ENCODE data around the gene PRMT3.
A peak's percentile ranks its signal among the peaks of the same experiment; 100 is the strongest.
"Not testable (repeated sequence)": the region's sequence is repeated elsewhere in the genome, so short reads cannot be mapped to it uniquely, and the experiment has no call there.

PRMT3 gene

DNA sequence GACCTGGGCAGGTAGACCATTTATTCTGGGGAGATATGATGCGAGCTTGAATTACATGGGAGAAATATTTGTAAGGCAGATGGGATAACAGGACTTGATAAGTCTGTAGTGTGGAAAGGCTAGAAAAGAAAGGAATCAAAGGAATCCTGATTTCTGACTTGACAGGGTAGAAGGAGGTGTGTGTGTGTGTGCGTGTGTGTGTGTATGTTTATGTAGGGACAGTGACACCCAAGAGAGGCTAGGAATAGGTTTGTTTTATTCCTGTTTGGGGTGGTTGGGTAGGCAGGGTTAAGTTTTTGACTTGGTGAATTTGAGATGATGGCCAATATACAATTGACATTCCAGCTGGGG, 24.4 kb upstream of the PRMT3 start:
- Histone ChIP-seq H3K4me3 (ENCODE audit: insufficient read depth, low read depth, low read length) (peak overlapping the region; percentile 57), H3K4me1 (ENCODE audit: control insufficient read depth, insufficient read depth, low read length) (no peaks in the 10 kb centered on the region), H3K27ac (ENCODE audit: insufficient read depth, low read depth, low read length, poor library complexity, severe bottlenecking) (no peak overlapping the region), H3K9me3 (ENCODE audit: control insufficient read depth, low read length) (no peaks in the 10 kb centered on the region), H3K27me3 (ENCODE audit: control insufficient read depth, insufficient read depth, low read length, poor library complexity, severe bottlenecking) (peaks cover 34% of the 10 kb centered on the region), H3K36me3 (ENCODE audit: control insufficient read depth, insufficient read depth, low read length) (no peaks in the 10 kb centered on the region)
- 91 to 98% methylated on average over 2 of the region's 2 CpGs for WGBS, 2 experiments

DNA sequence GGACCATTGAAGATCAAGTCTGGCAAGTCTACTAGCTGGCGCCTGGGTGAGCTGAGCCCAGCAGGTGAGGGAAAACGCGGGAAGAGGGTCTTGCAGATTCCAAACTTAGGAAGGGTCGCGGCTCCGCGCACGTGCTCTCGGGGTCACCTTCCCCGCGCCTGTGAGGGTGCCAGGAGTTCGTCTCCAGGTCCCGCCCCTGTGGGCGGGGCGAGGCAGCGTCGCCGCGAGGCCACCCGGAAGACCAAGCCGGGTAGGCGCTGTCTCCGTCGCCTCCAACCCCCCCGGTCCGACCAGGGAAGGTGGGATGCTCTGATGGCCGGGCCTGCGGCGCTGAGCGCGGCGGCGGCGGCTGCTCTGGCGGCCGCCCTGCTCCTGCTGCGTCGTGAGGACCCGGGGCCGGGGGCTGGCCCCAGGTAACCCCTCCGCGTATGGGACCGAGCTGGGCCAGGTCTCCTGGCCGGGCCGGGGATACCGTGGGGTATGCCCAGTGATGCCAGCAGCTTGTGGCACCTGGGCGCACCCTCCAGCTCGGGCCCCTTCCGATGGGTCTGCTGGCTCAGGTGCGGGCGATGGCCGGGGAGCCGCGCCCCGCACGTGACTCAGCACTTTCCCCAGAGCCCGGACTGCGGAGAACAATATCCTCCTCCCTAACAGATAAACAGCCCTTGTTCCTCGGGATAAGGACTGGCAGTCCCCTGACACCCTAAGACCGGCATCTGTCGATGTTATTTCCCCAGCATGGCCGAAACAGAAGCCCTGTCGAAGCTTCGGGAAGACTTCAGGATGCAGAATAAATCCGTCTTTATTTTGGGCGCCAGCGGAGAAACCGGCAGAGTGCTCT, 23.8 kb upstream of the PRMT3 start, which contains the start of gene HTATIP2:
Gene HTATIP2, plus strand, starts transcription at position 215 of the 841 bp plus-strand sequence. Its CDS starts 524 bp downstream, at position 739.
- H3K36me3 ChIP-seq (ENCODE audit: control insufficient read depth, insufficient read depth, low read length), result no peaks in the 10 kb centered on the region
- no peaks in the 10 kb centered on the region for H3K4me1 ChIP-seq (ENCODE audit: control insufficient read depth, insufficient read depth, low read length)
- H3K4me3 ChIP-seq (ENCODE audit: insufficient read depth, low read depth, low read length), result peak within 1 kb of the TSS; percentile 57
- H3K27ac ChIP-seq (ENCODE audit: insufficient read depth, low read depth, low read length, poor library complexity, severe bottlenecking), result no peak within 1 kb of the TSS
- peaks cover 34% of the 10 kb centered on the region for H3K27me3 ChIP-seq (ENCODE audit: control insufficient read depth, insufficient read depth, low read length, poor library complexity, severe bottlenecking)
- no peaks in the 10 kb centered on the region for H3K9me3 ChIP-seq (ENCODE audit: control insufficient read depth, low read length)
- WGBS, 2 experiments, result 5 to 7% methylated on average over 68 of the region's 68 CpGs

DNA sequence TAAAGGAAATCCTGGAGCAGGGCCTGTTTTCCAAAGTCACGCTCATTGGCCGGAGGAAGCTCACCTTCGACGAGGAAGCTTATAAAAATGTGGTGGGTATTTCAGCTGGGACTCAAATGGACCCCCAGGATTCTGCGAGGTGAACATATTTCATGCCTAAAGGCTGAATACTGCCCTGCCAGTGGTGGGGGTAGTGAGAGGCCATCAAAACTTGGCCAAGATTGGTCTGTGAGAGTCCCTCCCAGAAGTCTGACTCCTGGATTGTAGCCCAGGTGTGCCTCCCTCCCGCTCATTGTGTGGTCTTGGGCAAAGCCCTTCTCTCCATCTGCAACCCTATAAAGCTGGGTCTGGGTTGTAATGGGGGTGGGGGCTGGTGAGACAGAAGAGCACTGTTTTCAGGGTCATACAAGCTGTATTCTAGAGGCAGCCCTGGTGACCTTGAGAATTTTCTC, 23.1 kb upstream of the PRMT3 start:
- H3K27ac ChIP-seq (ENCODE audit: insufficient read depth, low read depth, low read length, poor library complexity, severe bottlenecking), result no peak overlapping the region
- no peaks in the 10 kb centered on the region for H3K9me3 ChIP-seq (ENCODE audit: control insufficient read depth, low read length)
- peak overlapping the region; percentile 57 for H3K4me3 ChIP-seq (ENCODE audit: insufficient read depth, low read depth, low read length)
- H3K4me1 ChIP-seq (ENCODE audit: control insufficient read depth, insufficient read depth, low read length), result no peaks in the 10 kb centered on the region
- 68 to 70% methylated on average over 6 of the region's 6 CpGs for WGBS, 2 experiments
- peaks cover 34% of the 10 kb centered on the region for H3K27me3 ChIP-seq (ENCODE audit: control insufficient read depth, insufficient read depth, low read length, poor library complexity, severe bottlenecking)
- H3K36me3 ChIP-seq (ENCODE audit: control insufficient read depth, insufficient read depth, low read length), result no peaks in the 10 kb centered on the region

DNA sequence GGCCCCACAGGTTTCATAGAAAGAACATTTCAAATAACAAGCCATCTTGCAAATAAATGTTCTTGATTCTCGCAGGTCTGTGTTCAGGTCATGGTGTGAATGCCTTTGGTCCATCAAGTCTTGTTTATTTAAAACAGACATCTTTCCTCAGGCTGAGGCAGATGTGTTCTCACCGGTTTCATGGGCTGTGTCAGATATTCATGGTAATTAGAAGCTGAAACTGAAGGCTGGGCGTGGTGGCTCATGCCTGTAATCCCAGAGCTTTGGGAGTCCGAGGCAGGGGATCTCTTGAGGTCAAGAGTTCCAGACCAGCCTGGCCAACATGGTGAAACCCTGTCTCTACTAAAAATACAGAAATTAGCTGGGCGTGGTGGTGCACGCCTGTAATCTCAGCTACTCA, 22.1 kb upstream of the PRMT3 start:
- H3K4me1 ChIP-seq (ENCODE audit: control insufficient read depth, insufficient read depth, low read length); H3K9me3 ChIP-seq (ENCODE audit: control insufficient read depth, low read length); H3K4me3 ChIP-seq (ENCODE audit: insufficient read depth, low read depth, low read length); H3K27ac ChIP-seq (ENCODE audit: insufficient read depth, low read depth, low read length, poor library complexity, severe bottlenecking); H3K36me3 ChIP-seq (ENCODE audit: control insufficient read depth, insufficient read depth, low read length): not testable (repeated sequence)
- 93 to 94% methylated on average over 6 of the region's 6 CpGs for WGBS, 2 experiments
- H3K27me3 ChIP-seq (ENCODE audit: control insufficient read depth, insufficient read depth, low read length, poor library complexity, severe bottlenecking), result peaks cover 34% of the 10 kb centered on the region

DNA sequence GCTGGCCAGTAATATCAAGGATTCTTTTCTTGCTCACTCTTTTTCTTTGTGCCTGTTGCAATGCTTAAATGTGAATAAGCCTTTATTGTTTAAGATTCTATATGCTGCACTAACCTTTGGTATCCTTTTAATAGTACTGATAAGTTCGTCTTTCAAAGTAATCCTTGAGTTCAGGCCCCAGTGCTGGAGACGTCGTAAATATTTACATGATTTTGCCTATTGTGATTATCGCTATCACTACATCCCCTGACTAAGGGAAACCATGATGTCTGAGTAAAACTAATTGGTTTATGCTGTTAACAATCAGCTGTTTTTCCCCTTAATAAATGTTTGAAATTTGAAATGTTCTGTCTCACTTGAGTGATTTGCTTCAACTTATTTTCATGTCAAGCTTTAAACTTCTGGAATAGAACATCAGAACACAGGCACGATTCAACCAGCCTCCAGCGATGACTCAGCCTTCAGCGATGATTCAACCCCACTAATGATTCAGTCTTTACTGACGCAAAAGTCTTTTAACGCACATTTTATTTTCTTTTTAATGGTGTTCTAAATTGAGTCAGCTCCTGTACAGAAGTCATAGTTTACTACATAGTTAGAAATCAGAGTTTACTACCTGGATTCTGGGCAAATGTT, 20.1 kb upstream of the PRMT3 start:
- peaks cover 25% of the 10 kb centered on the region for H3K27me3 ChIP-seq (ENCODE audit: control insufficient read depth, insufficient read depth, low read length, poor library complexity, severe bottlenecking)
- H3K9me3 ChIP-seq (ENCODE audit: control insufficient read depth, low read length), result no peaks in the 10 kb centered on the region
- no peaks in the 10 kb centered on the region for H3K4me1 ChIP-seq (ENCODE audit: control insufficient read depth, insufficient read depth, low read length)
- H3K36me3 ChIP-seq (ENCODE audit: control insufficient read depth, insufficient read depth, low read length), result no peaks in the 10 kb centered on the region
- H3K27ac ChIP-seq (ENCODE audit: insufficient read depth, low read depth, low read length, poor library complexity, severe bottlenecking), result no peak overlapping the region
- 86 to 91% methylated on average over 8 to 9 of the region's 9 CpGs for WGBS, 2 experiments
- no peak overlapping the region for H3K4me3 ChIP-seq (ENCODE audit: insufficient read depth, low read depth, low read length)

DNA sequence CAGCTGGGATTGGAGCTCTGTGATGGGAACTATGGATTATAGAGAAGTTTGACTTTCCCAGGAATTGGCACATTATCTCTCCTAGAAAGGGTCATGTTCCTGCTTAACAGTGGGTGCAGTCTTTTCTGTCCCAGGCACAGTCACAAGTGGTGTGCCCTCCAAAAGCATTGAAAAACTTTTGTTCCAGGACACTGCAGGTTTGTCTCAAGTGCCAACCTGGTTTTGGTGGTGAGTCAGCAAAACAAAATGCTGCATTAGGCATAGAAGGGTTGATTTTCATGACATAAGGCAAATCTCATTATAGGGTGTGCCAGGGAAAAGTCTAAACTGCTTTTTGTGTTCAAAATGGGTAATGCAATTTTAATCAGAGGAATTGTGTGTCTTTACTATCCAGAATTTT, 19.1 kb upstream of the PRMT3 start:
- Histone ChIP-seq H3K9me3 (ENCODE audit: control insufficient read depth, low read length) (no peaks in the 10 kb centered on the region), H3K4me3 (ENCODE audit: insufficient read depth, low read depth, low read length) (no peak overlapping the region), H3K27ac (ENCODE audit: insufficient read depth, low read depth, low read length, poor library complexity, severe bottlenecking) (no peak overlapping the region), H3K27me3 (ENCODE audit: control insufficient read depth, insufficient read depth, low read length, poor library complexity, severe bottlenecking) (peaks cover 15% of the 10 kb centered on the region), H3K36me3 (ENCODE audit: control insufficient read depth, insufficient read depth, low read length) (no peaks in the 10 kb centered on the region), H3K4me1 (ENCODE audit: control insufficient read depth, insufficient read depth, low read length) (no peaks in the 10 kb centered on the region)

DNA sequence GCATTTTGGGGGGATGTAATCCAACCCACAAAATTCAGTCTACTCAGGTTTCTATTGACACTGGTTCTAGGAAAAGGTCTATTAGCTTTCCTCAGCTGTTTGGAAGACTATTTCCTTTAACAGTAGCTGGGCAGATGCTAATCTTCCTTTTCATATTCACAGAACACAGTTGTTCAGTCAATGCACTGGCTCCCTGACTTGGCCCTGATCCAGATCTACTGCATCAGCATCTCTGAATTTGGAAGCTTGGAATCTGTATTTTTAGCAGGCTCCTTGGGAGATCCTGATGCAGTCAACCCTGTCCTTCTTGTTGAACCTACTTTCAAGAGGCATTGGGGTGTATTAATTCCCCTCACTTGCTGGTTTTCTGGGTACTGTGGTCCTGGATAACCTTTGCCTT, 17.7 kb upstream of the PRMT3 start:
- Histone ChIP-seq H3K27ac (ENCODE audit: insufficient read depth, low read depth, low read length, poor library complexity, severe bottlenecking) (no peak overlapping the region), H3K27me3 (ENCODE audit: control insufficient read depth, insufficient read depth, low read length, poor library complexity, severe bottlenecking) (peaks cover 2% of the 10 kb centered on the region), H3K9me3 (ENCODE audit: control insufficient read depth, low read length) (no peaks in the 10 kb centered on the region), H3K4me1 (ENCODE audit: control insufficient read depth, insufficient read depth, low read length) (no peaks in the 10 kb centered on the region), H3K4me3 (ENCODE audit: insufficient read depth, low read depth, low read length) (no peak overlapping the region), H3K36me3 (ENCODE audit: control insufficient read depth, insufficient read depth, low read length) (no peaks in the 10 kb centered on the region)

DNA sequence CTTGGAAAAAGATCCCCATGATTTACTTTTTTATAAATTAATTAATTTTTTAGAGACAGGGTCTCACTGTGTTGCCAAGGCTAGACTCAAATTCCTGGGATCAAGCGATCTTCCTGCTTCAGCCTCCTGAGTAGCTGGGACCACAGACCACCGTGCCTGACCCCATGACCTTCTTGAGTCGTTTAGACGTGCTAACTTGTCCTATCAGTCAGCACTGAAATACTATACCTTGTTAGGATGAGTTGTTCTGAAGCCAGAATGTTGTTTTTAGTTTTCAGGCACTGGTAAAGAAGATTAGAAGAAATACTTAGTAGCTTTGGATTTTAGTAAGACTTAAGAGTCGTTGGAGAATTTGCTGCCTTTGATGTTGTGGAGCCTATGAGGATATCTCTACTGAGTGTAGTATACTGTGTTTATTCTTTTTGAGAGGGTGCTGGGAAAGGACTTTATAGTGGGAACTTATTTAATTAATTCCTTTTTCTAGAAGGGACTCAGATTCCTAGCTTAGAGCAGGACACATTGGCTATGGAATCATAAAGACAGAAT, 15.4 kb upstream of the PRMT3 start:
- H3K4me1 ChIP-seq (ENCODE audit: control insufficient read depth, insufficient read depth, low read length), result no peaks in the 10 kb centered on the region
- H3K4me3 ChIP-seq (ENCODE audit: insufficient read depth, low read depth, low read length), result no peak overlapping the region
- H3K9me3 ChIP-seq (ENCODE audit: control insufficient read depth, low read length), result no peaks in the 10 kb centered on the region
- no peaks in the 10 kb centered on the region for H3K27me3 ChIP-seq (ENCODE audit: control insufficient read depth, insufficient read depth, low read length, poor library complexity, severe bottlenecking)
- WGBS, 2 experiments, result 86 to 87% methylated on average over 5 of the region's 5 CpGs
- H3K27ac ChIP-seq (ENCODE audit: insufficient read depth, low read depth, low read length, poor library complexity, severe bottlenecking), result no peak overlapping the region
- no peaks in the 10 kb centered on the region for H3K36me3 ChIP-seq (ENCODE audit: control insufficient read depth, insufficient read depth, low read length)

DNA sequence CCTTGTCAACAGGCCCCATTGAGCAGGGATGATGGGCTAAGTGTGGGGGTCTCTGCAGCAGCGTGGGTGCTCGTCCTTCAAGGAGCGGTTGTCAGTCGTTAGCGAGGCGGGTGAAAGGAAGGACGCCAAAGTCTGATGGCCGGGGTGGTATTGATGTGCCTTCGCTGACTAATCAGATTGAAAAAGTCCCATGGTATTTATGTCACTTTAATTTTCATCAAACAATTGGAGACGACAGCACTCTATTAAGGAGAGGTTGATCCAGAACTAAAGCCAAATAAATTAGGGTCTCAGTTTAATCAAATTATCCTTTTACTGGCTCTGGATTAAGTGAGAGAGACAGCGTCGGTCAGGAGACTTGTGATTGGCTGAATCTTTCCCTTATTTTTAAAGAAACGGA, 14.4 kb upstream of the PRMT3 start:
- no peaks in the 10 kb centered on the region for H3K4me1 ChIP-seq (ENCODE audit: control insufficient read depth, insufficient read depth, low read length)
- H3K27ac ChIP-seq (ENCODE audit: insufficient read depth, low read depth, low read length, poor library complexity, severe bottlenecking), result no peak overlapping the region
- 92 to 95% methylated on average over 13 of the region's 13 CpGs for WGBS, 2 experiments
- H3K9me3 ChIP-seq (ENCODE audit: control insufficient read depth, low read length), result no peaks in the 10 kb centered on the region
- H3K36me3 ChIP-seq (ENCODE audit: control insufficient read depth, insufficient read depth, low read length), result no peaks in the 10 kb centered on the region
- no peaks in the 10 kb centered on the region for H3K27me3 ChIP-seq (ENCODE audit: control insufficient read depth, insufficient read depth, low read length, poor library complexity, severe bottlenecking)
- no peak overlapping the region for H3K4me3 ChIP-seq (ENCODE audit: insufficient read depth, low read depth, low read length)

DNA sequence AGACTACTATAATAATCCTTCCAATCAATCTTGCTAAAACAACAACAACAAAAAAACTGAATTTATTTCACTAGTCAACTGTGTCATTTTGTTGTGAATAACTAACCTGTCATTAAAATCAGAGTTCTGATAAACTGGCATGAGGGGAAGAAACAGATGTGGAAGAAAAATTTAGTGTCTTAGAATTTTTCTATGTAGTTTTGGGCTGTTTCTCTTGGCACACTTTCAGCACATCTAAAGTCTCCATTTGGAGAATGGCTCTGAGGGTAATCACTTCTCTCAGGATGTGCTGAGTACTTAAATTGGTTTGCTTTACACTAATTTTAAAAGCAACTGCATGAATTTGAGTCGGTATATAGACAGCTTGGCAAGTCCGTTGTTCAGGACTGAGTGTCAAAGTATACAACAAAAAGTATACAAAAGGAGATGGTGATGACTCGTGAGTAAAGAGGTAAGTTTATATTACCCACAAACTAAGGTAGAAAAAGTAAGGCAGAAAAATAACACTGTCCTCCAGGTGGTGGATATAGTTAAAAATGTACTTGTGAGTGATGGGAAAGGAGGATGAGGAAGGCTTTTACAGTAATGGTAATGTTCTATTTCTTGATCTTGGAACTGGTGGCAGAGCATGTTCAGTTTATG, 13.8 kb upstream of the PRMT3 start:
- H3K4me3 ChIP-seq (ENCODE audit: insufficient read depth, low read depth, low read length), result no peak overlapping the region
- no peaks in the 10 kb centered on the region for H3K27me3 ChIP-seq (ENCODE audit: control insufficient read depth, insufficient read depth, low read length, poor library complexity, severe bottlenecking)
- 96 to 98% methylated on average over 3 of the region's 3 CpGs for WGBS, 2 experiments
- no peaks in the 10 kb centered on the region for H3K36me3 ChIP-seq (ENCODE audit: control insufficient read depth, insufficient read depth, low read length)
- H3K9me3 ChIP-seq (ENCODE audit: control insufficient read depth, low read length), result no peaks in the 10 kb centered on the region
- H3K4me1 ChIP-seq (ENCODE audit: control insufficient read depth, insufficient read depth, low read length), result no peaks in the 10 kb centered on the region
- no peak overlapping the region for H3K27ac ChIP-seq (ENCODE audit: insufficient read depth, low read depth, low read length, poor library complexity, severe bottlenecking)

All from ectodermal cell (in vitro differentiated cells).